Measurements from ENCODE around the gene MB21D2.

DNA sequence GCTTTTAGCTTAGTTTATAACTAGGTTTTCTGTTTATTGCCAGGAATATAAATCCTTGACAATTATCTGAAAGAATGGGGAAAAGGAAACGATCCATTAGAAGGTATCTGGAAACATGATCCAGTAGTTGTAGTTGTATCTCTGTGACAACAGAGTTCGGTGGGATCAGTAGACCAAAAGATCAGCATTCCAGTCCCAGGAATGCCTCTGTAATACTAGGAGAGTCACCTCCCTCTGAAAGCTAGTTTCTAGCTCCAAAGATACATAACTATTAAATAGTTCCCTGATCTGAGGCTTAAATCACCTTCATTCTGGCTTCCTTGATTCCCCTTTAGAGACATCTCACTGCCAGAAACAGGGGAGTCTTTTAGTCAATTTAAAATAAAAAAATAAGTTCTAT lies 34.1 kb downstream of the MB21D2 start:
- TF ChIP-seq, protein P1, sequence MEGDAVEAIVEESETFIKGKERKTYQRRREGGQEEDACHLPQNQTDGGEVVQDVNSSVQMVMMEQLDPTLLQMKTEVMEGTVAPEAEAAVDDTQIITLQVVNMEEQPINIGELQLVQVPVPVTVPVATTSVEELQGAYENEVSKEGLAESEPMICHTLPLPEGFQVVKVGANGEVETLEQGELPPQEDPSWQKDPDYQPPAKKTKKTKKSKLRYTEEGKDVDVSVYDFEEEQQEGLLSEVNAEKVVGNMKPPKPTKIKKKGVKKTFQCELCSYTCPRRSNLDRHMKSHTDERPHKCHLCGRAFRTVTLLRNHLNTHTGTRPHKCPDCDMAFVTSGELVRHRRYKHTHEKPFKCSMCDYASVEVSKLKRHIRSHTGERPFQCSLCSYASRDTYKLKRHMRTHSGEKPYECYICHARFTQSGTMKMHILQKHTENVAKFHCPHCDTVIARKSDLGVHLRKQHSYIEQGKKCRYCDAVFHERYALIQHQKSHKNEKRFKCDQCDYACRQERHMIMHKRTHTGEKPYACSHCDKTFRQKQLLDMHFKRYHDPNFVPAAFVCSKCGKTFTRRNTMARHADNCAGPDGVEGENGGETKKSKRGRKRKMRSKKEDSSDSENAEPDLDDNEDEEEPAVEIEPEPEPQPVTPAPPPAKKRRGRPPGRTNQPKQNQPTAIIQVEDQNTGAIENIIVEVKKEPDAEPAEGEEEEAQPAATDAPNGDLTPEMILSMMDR (optimal IDR thresholded peaks at IDR 0.05 in 1 of 3, IDR thresholded peaks at IDR 0.05 in 1 of 3, conservative IDR thresholded peaks at IDR 0.05 in 1 of 3; ENCODE audit: extremely low read depth in 1 of 3, insufficient read depth in 2 of 3, low read length in 3 of 3) = no peak
- TF ChIP-seq EZH2 (IDR thresholded peaks at IDR 0.05; ENCODE audit: low read length) = no peak
